H1 (cell line): ENCODE data around the gene CASP8AP2. TPM values are rescaled to one million over a fixed set of nuclear protein-coding genes. Genes with fewer than 3 reads are reported as not detected.

Source experiments
- CTCF ChIA-PET: fragments of 300-600 bp; sonication (Branson Sonifier 250); formaldehyde crosslinking; loops from one replicate; lab custom pipeline; 2021; ENCODE audit not compliant: partially characterized antibody; lab: Charles Lee
- POLR2A ChIA-PET: fragments of 300-600 bp; sonication (Branson Sonifier 250); formaldehyde crosslinking; loops from one replicate; lab custom pipeline; 2021; ENCODE audit warnings: inconsistent platforms; ENCODE audit not compliant: partially characterized antibody; lab: Charles Lee
- DNase-seq, 2 experiments: peaks; one replicate each; pipeline versions ENCODE4 v3.0.0 to v3.0.0-alpha.2; 2010 to 2022; ENCODE audit warnings: low spot score in 2 of 2, low read depth in 1 of 2, mixed read lengths in 1 of 2
- FAIRE-seq: peaks from 2 replicates; lab custom pipeline; 2011; peaks lifted over from hg19 to GRCh38; lab: Jason Lieb, UNC
- H2AFZ ChIP-seq: 2 replicates; pipeline ENCODE4 v1.8.1; 2012; ENCODE audit warnings: low read length, inconsistent platforms
- H2AK5ac ChIP-seq: 2 replicates; pipeline ENCODE4 v1.6.1; 2013; ENCODE audit warnings: low read depth, low read length
- H2BK120ac ChIP-seq: replicated peaks from 2 replicates; pipeline ENCODE3; 2013; ENCODE audit warnings: low read depth, low read length, inconsistent platforms
- H2BK12ac ChIP-seq: 2 replicates; pipeline ENCODE4 v1.6.1; 2013; ENCODE audit warnings: low read depth, low read length
- H2BK15ac ChIP-seq: 2 replicates; pipeline ENCODE4 v1.6.1; 2013; ENCODE audit warnings: low read length
- H2BK20ac ChIP-seq: 2 replicates; pipeline ENCODE4 v1.6.1; 2013; ENCODE audit warnings: low read length
- H2BK5ac ChIP-seq: 2 replicates; pipeline ENCODE4 v1.6.1; 2013; ENCODE audit warnings: low read depth, low read length
- H3K14ac ChIP-seq: 2 replicates; pipeline ENCODE4 v1.6.1; 2013; ENCODE audit warnings: inconsistent platforms; ENCODE audit not compliant: insufficient read length
- H3K18ac ChIP-seq: 2 replicates; pipeline ENCODE4 v1.6.1; 2013; ENCODE audit warnings: low read length; ENCODE audit errors: extremely low read depth
- H3K23ac ChIP-seq: 2 replicates; pipeline ENCODE4 v1.6.1; 2013; ENCODE audit warnings: inconsistent platforms; ENCODE audit not compliant: insufficient read length
- H3K23me2 ChIP-seq: 2 replicates; pipeline ENCODE4 v1.6.1; 2013; ENCODE audit warnings: low read depth, low read length
- H3K27ac ChIP-seq: 2 replicates; pipeline ENCODE4 v1.6.1; 2011; ENCODE audit warnings: low read depth, low read length, inconsistent platforms
- H3K27me3 ChIP-seq, 4 experiments: replicated peaks in 1 of 4; 1 replicate in 1 of 4; 2 replicates in 3 of 4; pipeline versions ENCODE4 v1.6.1 to v1.8.1; 2011 to 2013; ENCODE audit warnings: low read length in 3 of 4, mild to moderate bottlenecking in 3 of 4, inconsistent platforms in 2 of 4, mixed read lengths in 2 of 4, moderate library complexity in 1 of 4; ENCODE audit not compliant: control insufficient read depth in 3 of 4, insufficient read depth in 3 of 4; ENCODE audit errors: extremely low read depth in 1 of 4
- H3K36me3 ChIP-seq, 4 experiments: 2 replicates each; pipeline versions ENCODE4 v1.6.1 to v1.8.1; 2011 to 2013; ENCODE audit warnings: mild to moderate bottlenecking in 4 of 4, low read length in 3 of 4, moderate library complexity in 2 of 4, control low read depth in 1 of 4, inconsistent platforms in 1 of 4; ENCODE audit not compliant: insufficient read depth in 4 of 4, control insufficient read depth in 2 of 4
- H3K4ac ChIP-seq: replicated peaks from 2 replicates; pipeline ENCODE3; 2013; ENCODE audit warnings: low read length, low read depth, mixed read lengths, inconsistent platforms; ENCODE audit not compliant: insufficient read length
- H3K4me1 ChIP-seq, 4 experiments: replicated peaks in 1 of 4; 1 replicate in 1 of 4; 2 replicates in 3 of 4; pipeline versions ENCODE4 v1.6.1 to v1.8.1; 2011 to 2013; ENCODE audit warnings: low read length in 3 of 4, inconsistent platforms in 2 of 4, mixed read lengths in 1 of 4; ENCODE audit not compliant: insufficient read depth in 4 of 4, control insufficient read depth in 3 of 4
- H3K4me2 ChIP-seq, 2 experiments: 2 replicates each; pipeline versions ENCODE4 v1.6.1 to v1.8.1; 2011 to 2013; ENCODE audit warnings: low read depth in 2 of 2, low read length in 2 of 2, control low read depth in 1 of 2, inconsistent platforms in 1 of 2, mild to moderate bottlenecking in 1 of 2; ENCODE audit not compliant: insufficient read depth in 1 of 2
- H3K4me3 ChIP-seq, 4 experiments: fragments of 200-600, 300-600 bp in 1 of 4; sonication (generic), shearing (Covaris generic), sonication (Bioruptor Twin) in 1 of 4; 2 replicates each; pipeline versions ENCODE4 v1.5.1 to v1.8.1; 2011 to 2016; ENCODE audit warnings: low read length in 4 of 4, low read depth in 3 of 4, control low read depth in 2 of 4, inconsistent platforms in 2 of 4, mild to moderate bottlenecking in 2 of 4, mixed read lengths in 1 of 4, moderate library complexity in 1 of 4; ENCODE audit not compliant: insufficient read depth in 2 of 4; ENCODE audit errors: extremely low read depth in 1 of 4
- H3K56ac ChIP-seq: replicated peaks from 2 replicates; pipeline ENCODE3; 2013; ENCODE audit warnings: low read depth, mild to moderate bottlenecking, mixed read lengths, low read length, inconsistent platforms; ENCODE audit not compliant: insufficient read length
- H3K79me1 ChIP-seq: 2 replicates; pipeline ENCODE4 v1.6.1; 2013; ENCODE audit warnings: low read depth, low read length, control low read depth
- H3K79me2 ChIP-seq, 2 experiments: 2 replicates each; pipeline versions ENCODE4 v1.6.1 to v1.8.1; 2012 to 2013; ENCODE audit warnings: low read length in 2 of 2, mild to moderate bottlenecking in 2 of 2, inconsistent platforms in 1 of 2; ENCODE audit not compliant: insufficient read depth in 2 of 2, control insufficient read depth in 1 of 2
- H3K9ac ChIP-seq, 4 experiments: replicated peaks in 1 of 4; 1 replicate in 1 of 4; 2 replicates in 3 of 4; pipeline versions ENCODE4 v1.6.1 to v1.8.1; 2011 to 2013; ENCODE audit warnings: low read depth in 3 of 4, low read length in 3 of 4, control low read depth in 2 of 4, mild to moderate bottlenecking in 2 of 4, moderate library complexity in 2 of 4, inconsistent platforms in 1 of 4; ENCODE audit errors: extremely low read depth in 1 of 4
- H3K9me3 ChIP-seq, 2 experiments: 2 replicates each; pipeline versions ENCODE4 v1.6.1 to v1.8.1; 2012 to 2013; ENCODE audit warnings: mild to moderate bottlenecking in 2 of 2, moderate library complexity in 2 of 2, control low read depth in 1 of 2, inconsistent platforms in 1 of 2, low read depth in 1 of 2, low read length in 1 of 2, mixed read lengths in 1 of 2; ENCODE audit not compliant: insufficient read depth in 2 of 2
- H4K20me1 ChIP-seq, 2 experiments: replicated peaks in 1 of 2; 2 replicates each; pipeline versions ENCODE3 to v1.8.1; 2011 to 2013; ENCODE audit warnings: inconsistent platforms in 2 of 2, low read length in 2 of 2, mild to moderate bottlenecking in 1 of 2; ENCODE audit not compliant: insufficient read depth in 2 of 2, control insufficient read depth in 1 of 2
- H4K5ac ChIP-seq: 2 replicates; pipeline ENCODE4 v1.6.1; 2013; ENCODE audit warnings: low read length, low read depth, mixed read lengths, inconsistent platforms; ENCODE audit not compliant: insufficient read length
- H4K8ac ChIP-seq: 2 replicates; pipeline ENCODE4 v1.8.0; 2013; ENCODE audit warnings: mild to moderate bottlenecking, moderate library complexity, low read length, inconsistent platforms; ENCODE audit not compliant: insufficient read depth; ENCODE audit errors: extremely low read depth
- H4K91ac ChIP-seq: replicated peaks from 2 replicates; pipeline ENCODE3; 2013; ENCODE audit warnings: low read length, mixed read lengths, inconsistent platforms; ENCODE audit not compliant: insufficient read length
- CTCF ChIP-seq, 3 experiments: IDR thresholded peaks; 1 replicate in 2 of 3; 2 replicates in 1 of 3; pipeline versions ENCODE4 v1.5.1 to v1.6.1; 2011; ENCODE audit warnings: low read length in 3 of 3, mild to moderate bottlenecking in 3 of 3, inconsistent platforms in 2 of 3, low read depth in 1 of 3, moderate library complexity in 1 of 3; ENCODE audit not compliant: insufficient read depth in 1 of 3; ENCODE audit errors: control extremely low read depth in 1 of 3
- EGR1 ChIP-seq: IDR thresholded peaks from 2 replicates; pipeline ENCODE4 v1.6.1; 2011; ENCODE audit warnings: low read depth, low read length, borderline replicate concordance
- WGBS, 2 experiments: shearing (Covaris generic) in 1 of 2; methylation state at CpG; one replicate each; pipeline versions ENCODE4 v1.1.6 to v1.1.7; 2013 to 2015; ENCODE audit warnings: low lambda C conversion rate in 2 of 2, mixed read lengths in 2 of 2, inconsistent platforms in 1 of 2, low coverage in 1 of 2, missing lambda C conversion rate in 1 of 2; ENCODE audit not compliant: insufficient replicate concordance in 2 of 2, insufficient coverage in 1 of 2, insufficient read length in 1 of 2; ENCODE audit errors: extremely low coverage in 1 of 2, missing lambda C conversion rate in 1 of 2; 5-methylcytosine and 5-hydroxymethylcytosine counted together
- polyA plus RNA-seq, 7 experiments: library from polyadenylated mRNA; depleted of rRNA in 3 of 7; stranded (reverse) in 5 of 7; unstranded in 2 of 7; fragments of >200 nt in 5 of 7; fragments of 200-250 nt in 2 of 7; gene quantifications; 1 replicate in 5 of 7; 2 replicates in 1 of 7; 4 replicates in 1 of 7; pipeline versions ENCODE4 v1.2.1 to v1.2.3, GENCODE V29; 2011 to 2013; ENCODE audit warnings: missing spikeins in 2 of 7, mixed read lengths in 2 of 7
- total RNA-seq: library from RNA; stranded (reverse); fragmentation: NEBNext Ultra II Directional; extraction: Animal tissue kit (Norgen Biotek cat#: 25700); gene quantifications from 2 replicates; pipeline ENCODE4 v1.2.1, GENCODE V29; 2021

Gene CASP8AP2
- total and polyA plus RNA-seq, 2 of the 8 experiments (the other 6 are each of a cell fraction or from before 2014, with no cell fraction given), result 6.9 to 32.1 TPM

- Histone ChIP-seq H3K27me3 (no peaks in the 10 kb centered on the region), H2AK5ac (no peak overlapping the region), H3K36me3 (no peaks in the 10 kb centered on the region), H3K27ac (no peak overlapping the region), H2BK12ac (0 out of 2 replicates have a peak overlapping the region, but pooled peaks have one; percentile 27), H3K18ac (no peak overlapping the region), H3K23ac (no peak overlapping the region), H4K5ac (no peak overlapping the region), H2BK120ac (no peak overlapping the region), H3K56ac (no peak overlapping the region), H3K4me1 (peaks cover 0 to 5% (median under 1%) of the 10 kb centered on the region in 4 experiments; a peak in 1 of 7 replicates), H3K9me3 (no peaks in the 10 kb centered on the region), H3K4ac (no peak overlapping the region), H2BK5ac (0 out of 2 replicates have a peak overlapping the region, but pooled peaks have one; percentile 35), H4K91ac (no peak overlapping the region), H2BK20ac (no peak overlapping the region), H2BK15ac (no peak overlapping the region), H3K14ac (no peak overlapping the region), H2AFZ (no peak overlapping the region; the same call in 1 of the 2 replicates), H3K79me1 (no peaks in the 10 kb centered on the region), H4K8ac (no peak overlapping the region), H3K79me2 (no peaks in the 10 kb centered on the region), H3K23me2 (no peaks in the 10 kb centered on the region; the same call in 1 of the 2 replicates), H4K20me1 (no peaks in the 10 kb centered on the region), H3K4me3 (no peak overlapping the region), H3K4me2 (no peak overlapping the region), H3K9ac (no peak overlapping the region)
- WGBS, 2 experiments, result 90% methylated on average over 4 of the region's 4 CpGs; no CpG with 5 or more reads in 1 of the 2 experiments
- DNase-seq (no peak), FAIRE-seq (no peak)
- POLR2A ChIA-PET, result no interaction called here
- CTCF ChIA-PET, result interaction anchor here (0.7 to 0.8 kb wide), 2 partner anchors 13 to 16 kb away, joined by 3 read pairs; no protein-coding TSS in a partner anchor
- TF ChIP-seq EGR1, result no peak
- no peak for TF ChIP-seq CTCF (IDR thresholded peaks at IDR 0.05; ENCODE audit: control extremely low read depth in 1 of 3, insufficient read depth in 1 of 3, low read depth in 1 of 3, low read length in 3 of 3)
Measured at GRCh38 chr6:89917216-89917615, 87.5 kb downstream of the CASP8AP2 start.
